Measurements from ENCODE around the gene TXN2.

- TF ChIP-seq REST (IDR thresholded peaks at IDR 0.05; ENCODE audit: insufficient read depth in 1 of 2, low read depth in 2 of 2, low read length in 2 of 2) (no peak), SIN3A (IDR thresholded peaks at IDR 0.05; ENCODE audit: borderline replicate concordance, insufficient read depth, low read length) (no peak), POLR2AphosphoS5 (IDR thresholded peaks at IDR 0.05; ENCODE audit: low read depth, low read length) (peak; percentile 75; the same call in 1 of the 2 replicates), TAF1 (IDR thresholded peaks at IDR 0.05; ENCODE audit: borderline replicate concordance, insufficient read depth, low read length) (peak; percentile 72; the same call in 1 of the 2 replicates)
These were observed 25.4 kb upstream of the TXN2 start, which contains the start of gene FOXRED2 for GRCh38 chr22:36506637-36507517.
